PC-3 (cell line): ENCODE measurements around the gene LRRC61.

Experiments
- CTCF ChIP-seq: fragments of 300-600 bp; sonication (generic); conservative IDR thresholded peaks from 2 replicates; pipeline ENCODE4 v1.5.1; 2017; ENCODE audit warnings: antibody characterized with exemption, low read depth, mild to moderate bottlenecking, low read length
- EZH2 ChIP-seq: fragments of 300-600 bp; sonication (generic); IDR thresholded peaks from one replicate; pipeline ENCODE4 v1.6.1; 2017; ENCODE audit warnings: antibody characterized with exemption, mild to moderate bottlenecking, low read length; ENCODE audit not compliant: unreplicated experiment
- EZH2phosphoT487 ChIP-seq: fragments of 300-600 bp; sonication (generic); IDR thresholded peaks from 2 replicates; pipeline ENCODE4 v1.6.1; 2018; ENCODE audit warnings: mild to moderate bottlenecking, antibody characterized with exemption, low read length, borderline replicate concordance

GRCh38 chr7:150363370-150363769, 40.2 kb downstream of the LRRC61 start:
- no peak for TF ChIP-seq CTCF
- no peak for TF ChIP-seq EZH2phosphoT487
- no peak for TF ChIP-seq EZH2
